K562 (cell line): ENCODE measurements around the gene INTS6.

Source experiments
- NRF1 ChIP-seq, 2 experiments: fragments of 450-650 bp; IDR thresholded peaks in 1 of 2; conservative IDR thresholded peaks in 1 of 2; 2 replicates each; pipeline ENCODE4 v1.6.1; 2014; ENCODE audit warnings: mild to moderate bottlenecking in 2 of 2
- POLR2A ChIP-seq: fragments of 450-650 bp; conservative IDR thresholded peaks from 2 replicates; pipeline ENCODE4 v1.6.1; 2016
- RBFOX2 ChIP-seq: fragments of 200-400 bp; formaldehyde crosslinking; IDR thresholded peaks from 2 replicates; pipeline ENCODE4 v1.6.1; 2017; ENCODE audit warnings: low read depth, mild to moderate bottlenecking, low read length, moderate library complexity
- TF ChIP-seq, protein P1 (sequence below): sonication (generic); formaldehyde crosslinking; IDR thresholded peaks from 2 replicates; pipeline ENCODE4 v1.8.1; 2023; ENCODE audit warnings: missing genetic modification reagents, mild to moderate bottlenecking, borderline replicate concordance

DNA sequence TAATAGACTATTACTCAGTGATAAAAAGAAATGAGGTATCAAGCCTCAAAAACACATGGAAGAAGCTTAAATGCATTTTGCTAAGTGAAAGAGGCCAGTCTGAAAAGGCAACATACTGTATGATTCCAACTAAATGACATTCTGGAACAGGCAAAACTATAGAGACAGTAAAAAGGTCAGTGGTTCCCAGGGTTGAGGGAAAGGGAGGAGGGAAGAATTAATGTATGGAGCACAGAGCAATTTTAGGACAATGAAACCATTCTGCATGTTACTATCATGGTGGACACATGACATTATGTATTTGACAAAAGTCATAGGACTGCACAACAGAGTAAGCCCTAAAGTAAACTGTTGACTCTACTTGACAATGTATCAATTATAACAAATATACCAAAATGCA lies 119.0 kb downstream of the INTS6 start:
- TF ChIP-seq RBFOX2 (no peak), POLR2A (no peak), NRF1 (conservative IDR thresholded peaks at IDR 0.05 in 1 of 2, IDR thresholded peaks at IDR 0.05 in 1 of 2) (no peak)
- TF ChIP-seq, protein P1, sequence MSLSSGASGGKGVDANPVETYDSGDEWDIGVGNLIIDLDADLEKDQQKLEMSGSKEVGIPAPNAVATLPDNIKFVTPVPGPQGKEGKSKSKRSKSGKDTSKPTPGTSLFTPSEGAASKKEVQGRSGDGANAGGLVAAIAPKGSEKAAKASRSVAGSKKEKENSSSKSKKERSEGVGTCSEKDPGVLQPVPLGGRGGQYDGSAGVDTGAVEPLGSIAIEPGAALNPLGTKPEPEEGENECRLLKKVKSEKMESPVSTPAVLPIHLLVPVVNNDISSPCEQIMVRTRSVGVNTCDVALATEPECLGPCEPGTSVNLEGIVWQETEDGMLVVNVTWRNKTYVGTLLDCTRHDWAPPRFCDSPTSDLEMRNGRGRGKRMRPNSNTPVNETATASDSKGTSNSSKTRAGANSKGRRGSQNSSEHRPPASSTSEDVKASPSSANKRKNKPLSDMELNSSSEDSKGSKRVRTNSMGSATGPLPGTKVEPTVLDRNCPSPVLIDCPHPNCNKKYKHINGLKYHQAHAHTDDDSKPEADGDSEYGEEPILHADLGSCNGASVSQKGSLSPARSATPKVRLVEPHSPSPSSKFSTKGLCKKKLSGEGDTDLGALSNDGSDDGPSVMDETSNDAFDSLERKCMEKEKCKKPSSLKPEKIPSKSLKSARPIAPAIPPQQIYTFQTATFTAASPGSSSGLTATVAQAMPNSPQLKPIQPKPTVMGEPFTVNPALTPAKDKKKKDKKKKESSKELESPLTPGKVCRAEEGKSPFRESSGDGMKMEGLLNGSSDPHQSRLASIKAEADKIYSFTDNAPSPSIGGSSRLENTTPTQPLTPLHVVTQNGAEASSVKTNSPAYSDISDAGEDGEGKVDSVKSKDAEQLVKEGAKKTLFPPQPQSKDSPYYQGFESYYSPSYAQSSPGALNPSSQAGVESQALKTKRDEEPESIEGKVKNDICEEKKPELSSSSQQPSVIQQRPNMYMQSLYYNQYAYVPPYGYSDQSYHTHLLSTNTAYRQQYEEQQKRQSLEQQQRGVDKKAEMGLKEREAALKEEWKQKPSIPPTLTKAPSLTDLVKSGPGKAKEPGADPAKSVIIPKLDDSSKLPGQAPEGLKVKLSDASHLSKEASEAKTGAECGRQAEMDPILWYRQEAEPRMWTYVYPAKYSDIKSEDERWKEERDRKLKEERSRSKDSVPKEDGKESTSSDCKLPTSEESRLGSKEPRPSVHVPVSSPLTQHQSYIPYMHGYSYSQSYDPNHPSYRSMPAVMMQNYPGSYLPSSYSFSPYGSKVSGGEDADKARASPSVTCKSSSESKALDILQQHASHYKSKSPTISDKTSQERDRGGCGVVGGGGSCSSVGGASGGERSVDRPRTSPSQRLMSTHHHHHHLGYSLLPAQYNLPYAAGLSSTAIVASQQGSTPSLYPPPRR (CRISPR knock-in tag), result no peak
